Stimulated activated CD8-positive, alpha-beta memory T cell treated with anti-CD3 and anti-CD28 coated beads, Interleukin-12 subunit alpha, Interleukin-12 subunit beta, amount 100 ng/mL, for 24 hours (primary cell): Measurements from ENCODE around the gene VEZT.

Source experiments
- DNase-seq: peaks from one replicate; pipeline ENCODE4 v3.0.0-alpha.2; 2020; ENCODE audit errors: extremely low read depth

Gene VEZT

DNA sequence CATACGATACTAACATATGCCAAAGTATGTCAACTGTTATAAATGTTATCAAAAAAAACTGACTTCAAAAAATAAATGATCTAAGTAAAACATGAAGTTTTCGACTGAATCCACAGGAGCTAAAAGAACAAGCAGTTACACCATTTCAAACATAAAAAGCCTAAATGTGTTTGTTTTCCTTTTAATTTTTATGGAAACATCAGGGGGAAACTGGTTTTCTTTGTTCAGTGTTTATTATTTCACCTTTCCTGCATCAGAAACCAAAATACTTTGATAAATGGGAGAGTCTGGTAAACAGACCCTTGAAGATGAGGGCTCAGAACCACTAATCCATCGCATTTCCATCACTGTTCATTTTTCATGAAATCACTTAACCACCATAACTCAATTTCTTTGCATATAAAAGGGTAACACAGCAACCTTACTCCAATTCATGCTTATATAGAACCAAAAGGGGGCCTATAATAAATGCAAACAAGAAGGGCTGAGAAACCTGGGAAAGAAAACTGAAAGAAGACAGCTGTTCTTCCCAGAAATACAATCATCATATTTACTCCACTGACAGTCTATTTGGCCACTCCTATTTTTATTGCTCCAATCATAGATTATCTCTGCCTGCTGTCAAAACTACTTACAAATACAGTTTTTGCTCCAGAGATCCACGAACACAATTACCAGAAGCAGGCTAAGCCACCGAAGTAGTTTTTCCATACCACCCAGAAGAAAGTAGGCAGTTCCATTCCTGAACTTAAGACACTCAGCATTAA lies 17.3 kb upstream of the VEZT start:
- DNase-seq, result no peak

DNA sequence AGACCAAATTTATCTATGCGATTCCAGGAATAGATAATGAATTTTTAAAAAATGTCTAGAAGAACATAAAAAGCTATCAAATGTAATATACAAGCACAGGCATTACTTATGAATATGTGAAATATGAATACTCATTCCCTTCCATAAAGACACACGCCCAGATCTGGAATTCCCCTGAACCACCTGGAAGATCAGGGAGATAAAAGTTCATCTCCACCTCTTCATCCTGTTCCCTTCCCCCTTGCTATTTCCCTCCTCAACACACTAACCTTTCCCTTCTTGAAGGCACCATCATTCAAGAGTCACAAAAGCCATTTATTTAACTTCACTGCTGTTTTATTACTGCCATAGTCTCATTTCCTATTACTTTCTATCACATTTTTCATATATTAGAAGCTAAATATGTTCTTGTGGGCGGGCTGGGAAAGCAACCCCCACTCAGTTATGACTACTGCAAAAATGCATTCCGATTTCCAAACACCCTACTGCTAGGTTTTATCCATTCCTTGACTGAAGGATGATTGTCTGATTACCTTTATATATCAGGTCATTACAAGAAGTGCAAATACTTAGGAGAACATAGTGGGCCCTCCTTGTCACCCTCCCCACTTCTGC lies 16.4 kb upstream of the VEZT start:
- no peak for DNase-seq

GRCh38 chr12:95202691-95203486 lies 14.7 kb upstream of the VEZT start:
- DNase-seq, result no peak

DNA sequence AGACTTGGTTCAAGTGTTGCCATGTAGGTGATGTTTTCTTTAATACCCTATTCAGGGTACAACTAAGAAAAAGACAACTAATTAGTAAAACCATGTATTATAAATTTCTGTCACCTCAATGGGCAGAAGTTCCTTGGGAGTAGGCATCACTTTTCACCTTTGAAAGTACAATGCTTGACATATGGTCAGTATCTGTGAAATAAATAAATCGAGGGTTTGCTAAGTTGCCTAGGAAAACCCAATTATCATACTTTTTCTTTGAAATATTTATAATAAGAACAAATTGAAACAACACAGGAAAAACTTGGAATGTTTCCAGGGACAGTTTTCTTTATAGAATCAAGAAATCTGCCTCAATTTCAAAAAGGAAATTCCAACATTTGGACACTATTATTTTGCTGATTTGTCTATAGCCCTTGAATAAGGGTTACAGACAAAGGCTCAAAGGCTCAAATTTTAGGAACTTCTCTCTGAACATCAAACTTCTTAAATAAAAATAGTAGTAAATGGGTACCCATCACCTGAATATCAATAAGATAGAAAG lies 14.0 kb upstream of the VEZT start:
- DNase-seq, result no peak

- no peak for DNase-seq
These were observed 13.3 kb upstream of the VEZT start for GRCh38 chr12:95204141-95204866.

- DNase-seq, result no peak
These were observed 12.5 kb upstream of the VEZT start for GRCh38 chr12:95205016-95205624.

DNA sequence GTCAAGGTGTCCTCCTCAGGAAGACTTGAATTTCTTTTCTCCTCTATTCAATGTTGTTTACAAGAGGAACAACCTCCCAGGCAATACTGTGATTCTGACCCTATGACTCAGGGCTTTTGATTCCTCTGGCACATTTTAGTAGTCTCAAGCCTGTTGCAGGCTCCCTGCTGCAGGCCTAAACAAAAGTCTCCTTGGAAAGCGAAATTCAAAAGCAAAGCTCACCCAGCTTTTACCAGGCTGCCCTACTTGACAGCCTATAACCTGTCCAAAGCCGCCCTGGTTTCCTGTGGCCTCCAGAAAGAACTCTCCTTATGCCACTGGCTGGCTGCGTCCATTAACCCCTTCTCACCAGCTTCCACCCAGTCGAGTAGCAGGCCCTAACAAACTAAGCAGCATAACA lies 11.9 kb upstream of the VEZT start:
- no peak for DNase-seq

GRCh38 chr12:95206916-95207315 lies 10.7 kb upstream of the VEZT start:
- DNase-seq, result no peak

DNA sequence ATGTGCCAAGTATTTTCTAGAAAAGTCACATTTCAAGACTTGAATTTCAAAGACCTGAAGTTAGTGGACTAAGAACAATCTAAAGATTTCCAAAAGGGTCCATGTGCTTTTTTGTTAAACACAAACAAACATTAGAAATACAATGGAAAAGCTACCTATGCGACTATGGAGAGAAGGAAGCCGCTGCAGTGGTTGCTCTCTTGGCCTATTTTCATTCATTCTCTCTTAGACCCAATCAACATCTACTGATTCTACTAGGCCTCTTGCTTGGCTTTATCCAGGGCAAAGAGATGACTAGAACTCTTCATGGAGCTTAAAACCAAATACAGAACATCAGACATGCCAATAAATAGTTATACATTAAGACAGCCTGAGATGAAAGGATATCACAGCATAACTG lies 10.2 kb upstream of the VEZT start:
- DNase-seq, result no peak

DNA sequence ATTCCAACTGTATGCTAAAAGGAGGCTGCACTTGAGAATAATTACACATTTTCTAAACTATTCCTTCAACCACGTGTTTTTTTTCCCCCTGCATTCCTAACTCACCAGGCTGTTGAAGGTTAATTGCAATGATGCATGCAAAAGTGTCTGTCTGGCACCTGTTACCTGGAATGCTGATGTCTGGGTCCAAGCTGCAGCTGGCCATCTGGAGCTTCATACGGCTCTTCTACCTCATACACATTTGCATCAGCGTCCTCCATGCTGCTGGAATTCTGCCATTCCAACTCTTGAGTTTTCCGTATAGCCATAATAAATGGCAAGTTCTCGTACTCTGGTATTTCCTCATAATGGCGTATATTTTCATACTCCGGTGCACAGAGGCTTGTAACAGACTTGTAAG lies 8.9 kb upstream of the VEZT start:
- no peak for DNase-seq

DNA sequence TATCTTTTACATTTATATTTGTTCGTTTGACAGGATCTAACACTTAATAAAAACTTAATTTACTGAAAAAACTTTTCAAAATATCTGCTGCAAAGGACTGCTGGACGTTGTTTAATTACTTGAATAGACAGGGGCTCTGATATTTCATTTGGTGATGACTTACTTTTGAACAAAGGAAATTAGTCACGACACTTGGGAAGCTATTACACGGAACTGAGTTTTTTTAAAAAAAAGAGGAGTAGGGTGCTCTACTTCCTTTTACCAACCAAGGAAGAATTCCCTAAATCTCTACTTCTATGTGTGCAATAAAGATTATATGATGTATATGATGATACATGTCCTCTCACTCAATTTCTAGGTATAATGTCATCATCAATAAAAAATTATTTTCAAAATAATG lies 5.0 kb upstream of the VEZT start:
- no peak for DNase-seq

DNA sequence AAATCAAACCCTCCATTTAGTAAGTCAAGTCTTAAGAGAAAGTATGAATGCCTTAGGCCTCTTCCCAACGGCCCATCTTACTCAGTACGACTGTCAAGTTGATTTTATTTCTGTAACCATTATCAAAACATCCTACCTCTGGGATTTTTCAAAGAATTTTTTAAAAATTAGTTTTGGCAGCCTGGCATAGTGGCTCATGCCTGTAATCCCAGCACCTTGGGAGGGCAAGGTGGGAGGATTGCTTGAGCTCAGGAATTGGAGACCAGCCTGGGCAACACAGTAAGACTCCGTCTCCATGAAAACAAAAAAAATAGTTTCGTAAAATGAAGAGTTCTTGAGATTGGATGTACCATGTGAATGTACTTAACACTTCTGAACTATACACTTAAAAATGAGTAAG lies 4.5 kb upstream of the VEZT start:
- DNase-seq, result no peak

GRCh38 chr12:95213928-95214327 lies 3.7 kb upstream of the VEZT start:
- no peak for DNase-seq

DNA sequence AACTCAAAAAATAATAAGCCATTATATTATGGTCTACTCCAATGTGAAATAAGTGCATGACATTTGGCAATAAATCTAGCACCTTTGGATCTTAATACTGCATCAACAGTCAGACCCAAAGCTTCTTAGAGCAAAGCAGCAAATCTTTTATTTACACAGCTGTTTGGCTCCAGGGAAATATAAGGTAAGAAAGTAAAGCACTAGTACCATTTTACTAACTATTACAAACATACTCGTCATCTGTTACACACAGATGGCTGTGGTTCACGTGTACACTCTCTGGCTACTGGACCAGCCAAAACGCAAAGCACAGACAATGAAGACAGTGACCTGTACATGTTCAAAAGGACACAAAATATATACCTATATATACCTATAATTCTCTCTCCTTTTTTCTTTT lies 3.1 kb upstream of the VEZT start:
- no peak for DNase-seq

- DNase-seq, result no peak
These were observed 1.7 kb upstream of the VEZT start for GRCh38 chr12:95215949-95216348.

DNA sequence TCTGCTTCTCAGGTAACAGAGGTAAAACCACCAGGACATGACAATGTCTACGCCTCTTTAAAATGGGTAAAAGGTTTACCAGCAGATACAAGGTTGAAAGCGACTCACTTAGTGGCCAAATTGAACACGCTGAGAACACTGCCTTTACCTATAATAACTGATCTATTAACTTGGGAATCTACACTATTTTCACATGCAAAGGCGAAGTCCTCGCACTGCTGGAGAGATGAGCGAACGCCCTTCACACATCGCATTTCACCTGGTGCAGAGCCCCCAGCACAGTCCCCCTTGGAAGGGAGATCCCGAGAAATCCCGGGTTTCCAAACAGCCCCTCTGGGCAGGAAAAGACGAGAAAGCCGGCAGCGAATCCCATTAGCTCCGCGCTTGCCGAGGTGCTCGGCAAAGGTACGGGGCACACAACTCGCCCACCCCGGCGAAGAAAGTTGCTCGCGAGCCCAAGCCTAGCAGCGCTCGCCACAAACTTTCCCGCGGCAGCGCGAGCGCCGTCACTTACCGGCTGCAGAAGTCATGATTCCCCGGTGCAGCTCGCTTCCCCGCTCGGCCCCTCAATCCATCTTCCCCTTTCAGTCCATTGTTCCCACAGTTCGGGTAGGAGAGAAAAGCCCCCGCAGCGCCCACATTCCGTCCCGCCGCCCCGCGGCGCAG lies 763 bp upstream of the VEZT start:
- DNase-seq, result no peak

GRCh38 chr12:95218150-95219133 lies 835 bp downstream of the VEZT start:
- DNase-seq, result peak; percentile 5

DNA sequence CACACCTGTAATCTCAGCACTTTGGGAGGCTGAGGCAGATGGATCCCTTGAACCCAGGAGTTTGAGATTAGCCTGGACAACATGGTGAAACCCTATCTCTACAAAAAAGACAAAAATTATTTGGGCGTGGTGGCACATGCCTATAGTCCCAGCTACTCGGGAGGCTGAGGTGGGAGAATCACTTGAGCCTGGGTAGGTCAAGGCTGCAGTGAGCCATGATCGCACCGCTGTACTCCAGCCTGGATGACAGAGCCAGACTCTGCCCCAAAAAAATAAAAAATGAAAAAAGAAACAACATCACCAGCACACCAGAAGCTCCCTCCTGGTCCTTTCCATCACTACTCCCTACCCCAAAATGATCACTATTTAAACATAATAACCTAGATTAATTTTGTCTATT lies 2.6 kb downstream of the VEZT start:
- no peak for DNase-seq

GRCh38 chr12:95220726-95221125 lies 3.1 kb downstream of the VEZT start:
- no peak for DNase-seq
